GM18858 (cell line): ENCODE results near the gene UACA.
A peak's percentile ranks its signal among the peaks of the same experiment; 100 is the strongest.
"Not testable (repeated sequence)": the region's sequence is repeated elsewhere in the genome, so short reads cannot be mapped to it uniquely, and the experiment has no call there.

Source experiments
- ATAC-seq: cut with Tn5 transposase; IDR thresholded peaks from one replicate; pipeline ENCODE4 v1.9.1; 2021; ENCODE audit not compliant: unreplicated experiment

The UACA gene

GRCh38 chr15:70763120-70763949, at the start of gene UACA:
Gene UACA, minus strand, starts transcription at chr15:70763558. Its CDS starts 151 bp downstream, at chr15:70763407.
- peak; percentile 62 for ATAC-seq

DNA sequence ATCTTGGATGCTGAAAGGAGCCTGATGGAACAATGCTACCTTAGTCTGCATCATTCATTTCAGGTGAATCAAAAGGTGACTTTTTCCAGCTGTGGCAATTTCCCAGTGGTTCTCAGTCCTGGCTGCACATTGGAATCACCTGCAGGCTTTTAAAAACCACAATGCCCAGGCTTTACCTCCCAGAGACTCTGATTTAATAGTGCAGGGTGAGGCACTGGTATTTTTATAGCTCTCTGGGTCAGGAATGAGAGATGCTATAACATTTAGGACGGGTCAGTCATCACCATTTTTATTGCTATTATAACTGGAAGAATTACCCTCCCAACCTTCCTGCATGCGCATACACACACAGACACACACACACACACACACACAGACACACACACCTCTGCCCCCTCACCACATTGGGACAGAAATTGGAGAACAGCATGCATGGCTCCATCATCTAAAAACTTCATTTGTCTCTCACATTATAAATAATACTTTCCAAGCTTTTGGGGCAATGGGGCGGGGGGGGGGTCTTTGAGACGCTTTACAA, 49.5 kb upstream of the UACA start:
- ATAC-seq: no peak

DNA sequence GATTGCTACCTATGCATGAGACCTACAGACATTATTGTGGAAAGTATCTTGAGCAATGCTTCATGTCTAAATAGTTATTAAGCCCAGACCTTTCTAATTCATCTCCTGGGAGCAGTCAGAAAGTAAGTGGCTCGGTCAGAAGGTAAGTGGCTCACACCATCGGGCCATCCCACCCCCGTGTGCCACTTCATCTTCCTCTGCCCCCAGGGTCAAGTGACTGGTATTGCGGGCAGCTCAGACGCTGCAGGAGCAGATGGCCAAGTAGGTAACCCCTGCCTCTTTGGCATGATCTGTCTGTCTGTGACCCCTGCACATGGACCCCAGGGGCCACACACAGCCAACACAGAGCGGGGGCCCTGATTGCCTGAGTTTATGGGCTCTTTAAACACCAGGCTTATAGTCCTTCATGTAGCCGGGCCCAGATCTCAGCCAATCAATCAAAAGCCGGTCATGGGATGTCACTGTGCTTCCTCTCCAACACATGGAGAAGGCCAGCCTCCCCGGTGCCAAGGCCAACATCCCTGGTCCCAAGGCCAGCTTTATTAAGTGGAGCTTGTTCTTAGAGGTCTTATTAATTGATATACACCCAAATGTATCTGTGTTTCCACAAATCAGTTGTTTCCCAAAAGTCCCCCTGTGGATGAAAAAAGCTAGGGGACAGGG, 47.7 kb upstream of the UACA start:
- no peak for ATAC-seq

GRCh38 chr15:70806992-70807712, 43.8 kb upstream of the UACA start:
- ATAC-seq: no peak

- ATAC-seq: not testable (repeated sequence)
Observed at GRCh38 chr15:70804388-70804787, 41.0 kb upstream of the UACA start.

DNA sequence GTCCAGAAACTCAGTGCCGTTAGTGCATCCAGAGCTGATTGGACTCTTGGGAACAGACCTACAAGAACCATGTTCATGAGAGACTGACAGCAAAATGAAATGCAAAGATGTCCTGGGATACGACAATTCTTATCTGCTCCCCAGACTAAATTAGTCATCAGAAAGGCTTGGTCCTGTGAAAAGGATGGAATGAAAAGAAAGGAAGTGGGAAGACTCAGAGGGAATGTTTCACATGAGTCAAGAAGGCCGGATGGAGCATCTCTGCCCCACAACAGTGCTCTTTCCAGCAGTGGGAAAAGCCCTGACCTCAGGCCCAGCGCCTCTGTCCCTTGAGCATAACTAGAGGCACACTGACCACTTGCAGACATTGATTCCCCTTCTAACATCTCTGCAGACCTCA, 39.3 kb upstream of the UACA start:
- no peak for ATAC-seq

- no peak for ATAC-seq
Observed at GRCh38 chr15:70801109-70801508, 37.8 kb upstream of the UACA start.

DNA sequence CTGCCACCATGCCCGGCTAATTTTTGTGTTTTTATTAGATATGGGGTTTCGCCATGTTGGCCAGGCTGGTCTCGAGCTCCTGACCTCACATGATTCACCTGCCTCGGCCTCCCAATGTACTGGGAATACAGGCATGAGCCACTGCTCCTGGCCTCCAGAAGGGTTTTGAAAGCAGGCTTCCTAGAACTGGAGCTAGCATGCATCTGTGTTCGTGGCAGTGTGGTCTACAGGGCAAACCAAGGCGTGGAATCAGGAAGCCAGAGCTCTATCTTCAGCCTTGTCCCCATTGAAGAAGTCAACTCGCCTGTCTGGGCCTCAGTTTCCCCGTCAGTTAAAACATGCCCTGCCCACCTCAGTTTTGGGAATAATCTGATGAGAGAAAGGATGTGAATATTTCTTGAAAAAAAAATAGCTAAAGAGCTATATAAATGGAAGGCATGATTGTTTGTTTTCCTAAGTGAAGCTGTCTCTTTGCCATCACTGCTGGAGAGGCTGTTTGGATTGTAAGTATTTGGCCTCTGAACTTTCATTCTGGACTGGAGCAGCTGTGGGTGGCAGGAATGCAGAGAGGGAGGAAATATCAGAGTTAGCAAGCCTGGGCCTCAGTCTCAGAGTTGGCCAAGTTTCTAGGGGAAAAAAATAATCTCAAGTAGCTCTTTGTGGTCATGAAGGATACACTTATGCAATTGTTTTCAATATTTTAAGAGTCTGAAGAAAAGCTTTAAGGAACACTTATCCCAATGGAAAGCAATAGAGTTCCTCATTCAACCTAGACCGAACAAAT, 36.5 kb upstream of the UACA start:
- no peak for ATAC-seq

DNA sequence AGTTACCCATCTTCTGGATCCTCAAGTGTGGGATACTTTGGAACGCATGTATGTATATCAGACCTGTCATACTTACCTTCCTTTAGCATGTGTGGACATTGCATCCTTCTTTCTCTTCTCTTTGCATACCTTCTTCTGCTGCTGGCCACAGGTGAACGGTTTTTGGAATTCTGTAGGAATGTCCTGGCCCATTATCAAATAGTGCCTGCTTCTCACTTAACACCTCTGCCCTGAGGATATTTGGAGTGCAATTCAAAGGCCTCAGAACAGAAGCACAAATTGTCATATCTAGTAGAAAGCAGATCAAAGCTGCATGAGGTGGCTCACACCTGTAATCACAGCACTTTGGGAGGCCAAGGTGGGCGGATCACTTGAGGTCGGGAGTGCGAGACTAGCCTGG, 34.1 kb upstream of the UACA start:
- ATAC-seq: no peak

DNA sequence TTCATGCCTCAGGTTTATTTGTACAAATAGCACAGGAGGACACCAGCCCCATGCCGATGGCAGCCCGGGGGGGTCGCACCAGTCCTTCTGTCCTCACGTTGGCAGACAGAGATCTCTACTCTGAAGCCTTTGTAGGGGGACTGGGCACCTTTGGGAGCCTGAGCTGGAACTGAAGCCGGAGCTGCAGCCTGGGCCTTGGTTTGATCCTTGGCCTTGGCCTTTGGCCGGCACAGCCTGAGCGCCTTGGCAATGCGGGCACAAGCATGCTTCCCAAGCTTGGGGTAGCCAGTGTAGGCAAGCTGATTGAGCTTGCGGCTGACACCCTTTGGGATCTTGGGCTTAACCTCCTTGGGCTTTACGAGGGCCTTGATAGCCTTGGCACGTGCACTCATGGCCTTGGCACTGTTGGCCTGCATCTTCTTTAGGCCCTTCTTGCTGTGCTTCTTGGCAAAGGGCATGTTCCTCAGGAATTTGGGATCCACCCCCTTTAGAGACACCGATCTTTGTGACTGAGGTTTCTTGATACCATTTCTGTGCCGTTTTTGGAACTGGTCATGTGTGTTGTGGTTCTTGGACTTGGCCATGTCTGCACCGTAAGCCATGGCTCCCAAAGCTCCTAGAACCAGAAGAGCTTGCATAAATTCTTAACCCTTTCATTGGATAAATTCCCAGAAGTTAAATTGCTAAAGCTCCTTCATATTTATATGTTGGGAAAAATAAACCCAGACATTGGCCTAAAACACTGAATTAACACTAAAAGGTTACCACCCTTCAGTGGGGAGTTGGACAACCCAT, 33.4 kb upstream of the UACA start:
- ATAC-seq: no peak

GRCh38 chr15:70795311-70795665, 31.9 kb upstream of the UACA start:
- ATAC-seq: no peak

- no peak for ATAC-seq
Observed at GRCh38 chr15:70794596-70795310, 31.4 kb upstream of the UACA start.

DNA sequence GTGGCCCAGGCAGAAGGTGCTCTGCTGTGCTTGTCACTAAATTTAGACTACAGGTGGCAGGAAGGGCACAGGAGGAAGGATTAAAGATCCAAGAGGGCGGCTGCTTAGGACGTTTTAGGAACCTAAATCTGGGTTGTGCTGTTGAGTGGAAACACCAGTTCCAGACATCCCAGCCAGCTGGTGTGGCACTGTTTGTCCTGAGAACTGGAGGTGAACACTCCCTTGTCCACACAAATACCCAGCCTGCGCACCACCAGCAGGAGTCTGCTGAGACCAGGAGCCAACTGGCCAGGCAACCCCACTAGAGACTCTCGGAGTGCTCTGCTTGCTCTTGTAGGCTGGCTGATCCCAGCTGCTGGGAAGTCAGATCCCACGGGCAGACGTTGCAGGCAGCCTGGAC, 30.3 kb upstream of the UACA start:
- ATAC-seq: no peak

DNA sequence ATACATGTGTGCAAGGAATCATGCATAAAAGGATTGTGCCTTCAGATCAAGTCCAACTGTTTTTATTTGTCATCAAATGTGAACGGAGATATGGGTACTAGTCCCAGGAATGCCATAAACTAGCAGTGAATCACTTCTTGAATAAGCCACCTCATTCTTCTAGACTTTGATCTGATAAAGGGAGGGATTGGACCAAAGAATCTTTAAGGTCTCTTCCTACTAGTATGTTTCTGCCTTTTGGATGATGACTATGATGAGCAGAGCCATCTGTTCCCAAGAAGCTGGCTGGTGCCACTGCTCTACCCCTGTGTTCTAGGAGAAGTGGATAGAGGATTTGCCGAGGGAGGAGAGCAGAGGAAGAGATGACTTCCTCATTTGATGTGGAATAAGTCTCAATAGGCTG, 28.8 kb upstream of the UACA start:
- ATAC-seq: no peak

DNA sequence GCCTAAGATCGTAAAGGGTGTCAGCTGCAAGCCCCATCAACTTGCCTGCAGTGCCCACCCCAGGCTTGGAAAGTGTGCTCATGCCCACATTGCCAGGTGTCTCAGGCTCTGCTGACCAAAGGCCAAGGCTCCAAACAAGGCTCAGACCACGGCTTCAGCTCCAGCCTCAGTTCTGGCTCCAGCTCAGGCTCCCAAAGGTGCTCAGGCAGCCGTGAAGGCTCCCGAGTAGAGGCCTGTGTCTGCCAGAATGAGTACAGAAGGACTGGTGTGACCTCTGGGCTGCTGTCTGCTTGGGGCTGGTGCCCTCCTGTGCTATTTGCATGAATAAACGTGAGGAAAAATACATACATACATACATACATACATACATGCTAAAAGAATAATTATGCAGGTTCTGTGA, 27.9 kb upstream of the UACA start:
- no peak for ATAC-seq

- no peak for ATAC-seq
Observed at GRCh38 chr15:70789213-70789612, 25.9 kb upstream of the UACA start.

DNA sequence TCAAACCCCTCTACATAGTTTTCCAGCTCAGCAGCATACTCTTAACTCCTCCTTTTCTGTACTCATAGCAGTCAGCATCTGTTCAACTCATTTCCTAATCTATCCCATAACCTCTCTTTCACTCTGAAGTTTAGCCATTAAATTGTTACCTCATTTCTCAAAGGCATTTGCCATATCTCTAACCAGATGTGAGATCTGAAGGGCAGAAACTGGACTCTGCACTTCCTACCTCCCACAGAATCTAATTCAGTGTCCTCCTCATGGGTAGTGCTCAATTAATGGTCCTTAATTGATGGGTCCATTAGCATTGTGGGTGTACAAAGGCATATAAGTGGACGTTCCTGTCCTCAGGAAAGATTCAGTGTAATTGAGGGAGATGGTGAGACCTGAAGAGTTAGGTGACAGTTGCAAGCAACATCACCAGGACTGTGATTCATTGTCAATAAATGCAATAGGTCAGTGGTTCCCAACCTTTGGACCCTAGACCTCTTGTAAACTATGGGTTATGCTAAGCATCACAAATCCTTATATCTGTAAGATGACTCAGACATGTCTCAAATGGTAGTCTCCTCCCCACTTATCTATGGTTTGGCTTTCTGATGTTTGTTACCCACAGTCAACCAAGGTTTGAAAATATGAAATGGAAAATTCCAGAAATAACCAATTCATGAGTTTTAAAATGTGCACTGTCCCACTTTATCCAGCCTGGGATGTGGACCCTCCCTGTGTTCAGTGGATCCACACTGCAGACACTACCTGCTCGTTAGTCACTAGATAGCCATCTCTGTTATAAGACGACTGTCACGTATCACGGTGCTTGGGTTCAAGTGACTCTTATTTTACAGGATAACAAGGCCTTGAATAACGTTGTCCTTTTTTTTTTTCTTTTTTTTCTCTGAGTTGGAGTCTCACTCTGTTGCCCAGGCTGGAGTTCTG, 25.0 kb upstream of the UACA start:
- ATAC-seq: no peak

GRCh38 chr15:70786996-70787395, 23.6 kb upstream of the UACA start:
- ATAC-seq: no peak
